ENCODE results near the gene BST1. TPM values are rescaled to one million over a fixed set of nuclear protein-coding genes. Genes with fewer than 3 reads are reported as not detected.
A peak's percentile ranks its signal among the peaks of the same experiment; 100 is the strongest.

Gene BST1
- total RNA-seq, 2 experiments from 2014 or later, result 0.74 to 0.96 TPM

GRCh38 chr4:15737255-15737654 lies 34.4 kb downstream of the BST1 start:
- H3K27ac Mint-ChIP-seq, result no peak overlapping the region
- no peak overlapping the region for H3K4me3 Mint-ChIP-seq
- H3K9me3 Mint-ChIP-seq, result peaks cover 19% of the 10 kb centered on the region
- peaks cover 44% of the 10 kb centered on the region for H3K4me1 Mint-ChIP-seq (ENCODE audit: low read depth)
- CTCF ChIA-PET, result interaction anchor here (0.7 to 4.0 kb wide), 6 partner anchors 19 to 462 kb away, joined by 3 to 35 read pairs (median 5); no protein-coding TSS in a partner anchor
- H3K36me3 Mint-ChIP-seq (ENCODE audit: low read depth), result peaks cover 3% of the 10 kb centered on the region
- DNase-seq, result peak; percentile 34
- H3K27me3 Mint-ChIP-seq (ENCODE audit: low read depth), result no peaks in the 10 kb centered on the region
- intact Hi-C loops (cut with micrococcal nuclease), result no loop called here

GRCh38 chr4:15738877-15739276 lies 36.0 kb downstream of the BST1 start:
- no peak overlapping the region for H3K27ac Mint-ChIP-seq
- no peak overlapping the region for H3K4me3 Mint-ChIP-seq

GRCh38 chr4:15740764-15741404 lies 38.0 kb downstream of the BST1 start:
- H3K9me3 Mint-ChIP-seq, result peaks cover 36% of the 10 kb centered on the region
- H3K4me1 Mint-ChIP-seq (ENCODE audit: low read depth), result peaks cover 35% of the 10 kb centered on the region
- intact Hi-C loops (cut with micrococcal nuclease), result no loop called here
- no peak overlapping the region for H3K4me3 Mint-ChIP-seq
- no peak overlapping the region for H3K27ac Mint-ChIP-seq
- no peaks in the 10 kb centered on the region for H3K27me3 Mint-ChIP-seq (ENCODE audit: low read depth)
- DNase-seq, result no peak
- CTCF ChIA-PET, result interaction anchor here (0.7 to 2.4 kb wide), 4 partner anchors 16 to 215 kb away, joined by 3 to 6 read pairs (median 4); no protein-coding TSS in a partner anchor
- peaks cover 11% of the 10 kb centered on the region for H3K36me3 Mint-ChIP-seq (ENCODE audit: low read depth)

More at GRCh38 chr4:15738877-15739276, 36.0 kb downstream of the BST1 start:
- H3K9me3 Mint-ChIP-seq, result peaks cover 32% of the 10 kb centered on the region
- DNase-seq, result peak; percentile 25
- H3K4me1 Mint-ChIP-seq (ENCODE audit: low read depth), result peaks cover 44% of the 10 kb centered on the region
- H3K36me3 Mint-ChIP-seq (ENCODE audit: low read depth), result peaks cover 11% of the 10 kb centered on the region
- CTCF ChIA-PET, result interaction anchor here (0.7 to 4.0 kb wide), 10 partner anchors 10 to 263 kb away, joined by 3 to 35 read pairs (median 5); no protein-coding TSS in a partner anchor
- intact Hi-C loops (cut with micrococcal nuclease), result loop anchor here (1.0 to 2.0 kb wide), 4 partner anchors 17 to 56 kb away; partner anchors contain the start of gene CD38
- no peaks in the 10 kb centered on the region for H3K27me3 Mint-ChIP-seq (ENCODE audit: low read depth)

- H3K4me1 Mint-ChIP-seq (ENCODE audit: low read depth), result peaks cover 40% of the 10 kb centered on the region
- H3K27ac Mint-ChIP-seq, result no peak overlapping the region
- H3K4me3 Mint-ChIP-seq, result no peak overlapping the region
- intact Hi-C loops (cut with micrococcal nuclease), result no loop called here
- no peak for DNase-seq
- CTCF ChIA-PET, result interaction anchor here (1.1 to 1.4 kb wide), 2 partner anchors 14 to 15 kb away, joined by 4 read pairs; no protein-coding TSS in a partner anchor
- H3K27me3 Mint-ChIP-seq (ENCODE audit: low read depth), result no peaks in the 10 kb centered on the region
- peaks cover 40% of the 10 kb centered on the region for H3K9me3 Mint-ChIP-seq
- H3K36me3 Mint-ChIP-seq (ENCODE audit: low read depth), result peaks cover 13% of the 10 kb centered on the region
Measured at GRCh38 chr4:15742083-15742582, 39.3 kb downstream of the BST1 start.

GRCh38 chr4:15742637-15743036 lies 39.8 kb downstream of the BST1 start:
- peaks cover 13% of the 10 kb centered on the region for H3K36me3 Mint-ChIP-seq (ENCODE audit: low read depth)
- H3K4me1 Mint-ChIP-seq (ENCODE audit: low read depth), result peaks cover 35% of the 10 kb centered on the region
- no peak overlapping the region for H3K4me3 Mint-ChIP-seq
- no peak for DNase-seq
- intact Hi-C loops (cut with micrococcal nuclease), result no loop called here
- peaks cover 40% of the 10 kb centered on the region for H3K9me3 Mint-ChIP-seq
- no peak overlapping the region for H3K27ac Mint-ChIP-seq
- H3K27me3 Mint-ChIP-seq (ENCODE audit: low read depth), result no peaks in the 10 kb centered on the region
- CTCF ChIA-PET, result interaction anchor here (1.2 to 1.4 kb wide), 2 partner anchors 10 to 14 kb away, joined by 4 to 5 read pairs; no protein-coding TSS in a partner anchor

- CTCF ChIA-PET, result interaction anchor here (0.6 to 1.2 kb wide), 2 partner anchors 8 to 44 kb away, joined by 3 to 5 read pairs; no protein-coding TSS in a partner anchor
- Mint-ChIP-seq H3K4me3 (no peak overlapping the region), H3K27ac (no peak overlapping the region), H3K27me3 (ENCODE audit: low read depth) (no peaks in the 10 kb centered on the region), H3K4me1 (ENCODE audit: low read depth) (peaks cover 20% of the 10 kb centered on the region), H3K9me3 (peaks cover 40% of the 10 kb centered on the region), H3K36me3 (ENCODE audit: low read depth) (peaks cover 13% of the 10 kb centered on the region)
- intact Hi-C loops (cut with micrococcal nuclease), result no loop called here
- no peak for DNase-seq
Measured at GRCh38 chr4:15744016-15744545, 41.2 kb downstream of the BST1 start.

GRCh38 chr4:15746110-15746509 lies 43.2 kb downstream of the BST1 start:
- H3K36me3 Mint-ChIP-seq (ENCODE audit: low read depth), result peaks cover 11% of the 10 kb centered on the region
- H3K27me3 Mint-ChIP-seq (ENCODE audit: low read depth), result no peaks in the 10 kb centered on the region
- intact Hi-C loops (cut with micrococcal nuclease), result no loop called here
- peaks cover 11% of the 10 kb centered on the region for H3K4me1 Mint-ChIP-seq (ENCODE audit: low read depth)
- peak overlapping the region; percentile 66 for H3K27ac Mint-ChIP-seq
- CTCF ChIA-PET, result no interaction called here
- H3K9me3 Mint-ChIP-seq, result peaks cover 35% of the 10 kb centered on the region
- no peak for DNase-seq
- no peak overlapping the region for H3K4me3 Mint-ChIP-seq

GRCh38 chr4:15749001-15749400 lies 46.1 kb downstream of the BST1 start:
- Mint-ChIP-seq H3K4me3 (no peak overlapping the region), H3K4me1 (ENCODE audit: low read depth) (peaks cover 14% of the 10 kb centered on the region), H3K9me3 (peaks cover 9% of the 10 kb centered on the region), H3K27ac (no peak overlapping the region), H3K27me3 (ENCODE audit: low read depth) (no peaks in the 10 kb centered on the region), H3K36me3 (ENCODE audit: low read depth) (peaks cover 2% of the 10 kb centered on the region)
- intact Hi-C loops (cut with micrococcal nuclease), result no loop called here
- CTCF ChIA-PET, result interaction anchor here (1.3 kb wide), 1 partner anchor 9 kb away, joined by 3 read pairs; no protein-coding TSS in a partner anchor
- no peak for DNase-seq

GRCh38 chr4:15751153-15751552 lies 48.3 kb downstream of the BST1 start:
- no peak for DNase-seq
- CTCF ChIA-PET, result interaction anchor here (0.5 kb wide), 1 partner anchor 201 kb away, joined by 3 read pairs; no protein-coding TSS in a partner anchor
- H3K27me3 Mint-ChIP-seq (ENCODE audit: low read depth), result no peaks in the 10 kb centered on the region
- H3K36me3 Mint-ChIP-seq (ENCODE audit: low read depth), result peaks cover 2% of the 10 kb centered on the region
- H3K9me3 Mint-ChIP-seq, result peaks cover 4% of the 10 kb centered on the region
- intact Hi-C loops (cut with micrococcal nuclease), result loop anchor here (10.0 kb wide), 2 partner anchors 516 to 896 kb away; no protein-coding TSS in a partner anchor
- H3K27ac Mint-ChIP-seq, result no peak overlapping the region
- H3K4me1 Mint-ChIP-seq (ENCODE audit: low read depth), result peaks cover 29% of the 10 kb centered on the region
- H3K4me3 Mint-ChIP-seq, result no peak overlapping the region

GRCh38 chr4:15753081-15753480 lies 50.2 kb downstream of the BST1 start:
- Mint-ChIP-seq H3K27ac (no peak overlapping the region), H3K36me3 (ENCODE audit: low read depth) (no peaks in the 10 kb centered on the region), H3K27me3 (ENCODE audit: low read depth) (no peaks in the 10 kb centered on the region), H3K4me1 (ENCODE audit: low read depth) (peaks cover 39% of the 10 kb centered on the region), H3K4me3 (no peak overlapping the region), H3K9me3 (peaks cover 2% of the 10 kb centered on the region)
- CTCF ChIA-PET, result no interaction called here
- DNase-seq, result no peak
- intact Hi-C loops (cut with micrococcal nuclease), result loop anchor here (10.0 kb wide), 2 partner anchors 518 to 898 kb away; no protein-coding TSS in a partner anchor

GRCh38 chr4:15753786-15754185 lies 50.9 kb downstream of the BST1 start:
- Mint-ChIP-seq H3K27ac (peak overlapping the region; percentile 17), H3K9me3 (peaks cover 2% of the 10 kb centered on the region)

GRCh38 chr4:15754323-15754722 lies 51.5 kb downstream of the BST1 start:
- no peaks in the 10 kb centered on the region for H3K27me3 Mint-ChIP-seq (ENCODE audit: low read depth)
- H3K36me3 Mint-ChIP-seq (ENCODE audit: low read depth), result no peaks in the 10 kb centered on the region
- DNase-seq, result peak; percentile 68
- peaks cover 2% of the 10 kb centered on the region for H3K9me3 Mint-ChIP-seq
- CTCF ChIA-PET, result interaction anchor here (0.9 to 4.5 kb wide), 4 partner anchors 16 to 95 kb away, joined by 3 to 35 read pairs (median 16); no protein-coding TSS in a partner anchor
- intact Hi-C loops (cut with micrococcal nuclease), result loop anchor here (10.0 kb wide), 2 partner anchors 520 to 900 kb away; no protein-coding TSS in a partner anchor
- H3K4me1 Mint-ChIP-seq (ENCODE audit: low read depth), result peaks cover 42% of the 10 kb centered on the region
- H3K4me3 Mint-ChIP-seq, result no peak overlapping the region
- peak overlapping the region; percentile 7 for H3K27ac Mint-ChIP-seq

More at GRCh38 chr4:15753786-15754185, 50.9 kb downstream of the BST1 start:
- H3K36me3 Mint-ChIP-seq (ENCODE audit: low read depth), result no peaks in the 10 kb centered on the region
- CTCF ChIA-PET, result interaction anchor here (0.9 to 4.5 kb wide), 3 partner anchors 15 to 21 kb away, joined by 3 to 35 read pairs (median 28); no protein-coding TSS in a partner anchor
- DNase-seq, result no peak
- peaks cover 42% of the 10 kb centered on the region for H3K4me1 Mint-ChIP-seq (ENCODE audit: low read depth)
- H3K4me3 Mint-ChIP-seq, result no peak overlapping the region
- intact Hi-C loops (cut with micrococcal nuclease), result loop anchor here (10.0 kb wide), 2 partner anchors 519 to 899 kb away; no protein-coding TSS in a partner anchor
- no peaks in the 10 kb centered on the region for H3K27me3 Mint-ChIP-seq (ENCODE audit: low read depth)
